Endothelial cell of umbilical vein (primary cell): ENCODE results near the gene RAP1GAP2. TPM values are rescaled to one million over a fixed set of nuclear protein-coding genes. Genes with fewer than 3 reads are reported as not detected.

Experiments used
- microRNA counts: library from miRNA; unstranded; fragments of <30 nt; microRNA quantifications from one replicate; lab custom pipeline; 2016
- microRNA-seq: library from miRNA; unstranded; fragments of <30 nt; microRNA quantifications from one replicate; pipeline ENCODE4 v1.2.0, GENCODE V29; 2021; ENCODE audit warnings: borderline number of aligned reads, borderline replicate concordance
- polyA plus RNA-seq, 4 experiments: library from polyadenylated mRNA; depleted of rRNA in 3 of 4; stranded (reverse) in 3 of 4; unstranded in 1 of 4; fragments of >200 nt; gene quantifications; 2 replicates each; pipeline versions ENCODE4 v1.2.1 to v1.2.3, GENCODE V29; 2011 to 2012; ENCODE audit warnings: missing spikeins in 1 of 4
- small RNA-seq: library from RNA; depleted of rRNA; stranded (forward); fragments of <200 nt; gene quantifications from one replicate; pipeline ENCODE3, GENCODE V24; 2012; ENCODE audit warnings: low replicate concordance, low read depth; ENCODE audit not compliant: insufficient read depth, insufficient read length
- total RNA-seq: library from RNA; stranded (reverse); gene quantifications from 2 replicates; pipeline ENCODE4 v1.2.3, GENCODE V29; 2021

RAP1GAP2 gene
- total and polyA plus RNA-seq, 2 donors (not counting 3 experiments of a cell fraction or from before 2014, with no cell fraction given), result 1.4 to 3.6 TPM

MicroRNA genes within 50 kb of the gene (microRNA counts, 767-probe panel; counts per million panel counts)
- microRNA hsa-miR-1253 (lab: Ali Mortazavi, UCI), result 723 counts per million, percentile 96 among the panel's probes with 10 or more counts

Small RNA genes within 50 kb of the gene (microRNA-seq; reads per million reads assigned to microRNA genes)
- gene MIR1253, result not detected

Small RNA genes within 50 kb of the gene (small RNA-seq; reads per million reads assigned to genes)
- gene MIR1253, result not detected
- gene hsa-mir-1253, result not detected

Other genes with a start within 250 kb of the RAP1GAP2 start
- 153 and 158 TPM in 2 replicates for gene PAFAH1B1, start 202.8 kb upstream of the RAP1GAP2 start, total RNA-seq
- gene PAFAH1B1, start 202.8 kb upstream of the RAP1GAP2 start, polyA plus RNA-seq, result 46.4 and 46.5 TPM in 2 replicates
- 66.2 and 80.7 TPM in 2 replicates for gene CLUH, start 84.7 kb upstream of the RAP1GAP2 start, total RNA-seq
- 33.8 and 49.8 TPM in 2 replicates for gene CLUH, start 84.7 kb upstream of the RAP1GAP2 start, polyA plus RNA-seq
- not detected in 2 replicates for gene CCDC92B, start 46.8 kb upstream of the RAP1GAP2 start, total RNA-seq
- gene CCDC92B, start 46.8 kb upstream of the RAP1GAP2 start, polyA plus RNA-seq, result not detected in 2 replicates